MG63 (cell line): Measurements from ENCODE around the gene SEPHS2. TPM values are rescaled to one million over a fixed set of nuclear protein-coding genes. Genes with fewer than 3 reads are reported as not detected.

Experiments
- DNase-seq: peaks from one replicate; pipeline ENCODE4 v3.0.0-alpha.2; 2020
- H3K27me3 ChIP-seq: fragments of 250-450 bp; sonication (Bioruptor Pico); 2 replicates; pipeline ENCODE4 v1.5.1; 2020; ENCODE audit warnings: mild to moderate bottlenecking, moderate library complexity
- H3K36me3 ChIP-seq: fragments of 250-450 bp; sonication (Bioruptor Pico); 2 replicates; pipeline ENCODE4 v1.5.1; 2020; ENCODE audit warnings: mild to moderate bottlenecking, moderate library complexity
- H3K4me3 ChIP-seq: fragments of 250-450 bp; sonication (Bioruptor Pico); 2 replicates; pipeline ENCODE4 v1.5.1; 2020; ENCODE audit warnings: mild to moderate bottlenecking, moderate library complexity
- H3K9me3 ChIP-seq: fragments of 250-450 bp; sonication (Bioruptor Pico); 2 replicates; pipeline ENCODE4 v1.5.1; 2020; ENCODE audit warnings: mild to moderate bottlenecking, moderate library complexity
- total RNA-seq: library from RNA; depleted of rRNA; stranded (reverse); fragments of >200 nt; shearing (Covaris generic); gene quantifications from 2 replicates; pipeline ENCODE4 v1.2.3, GENCODE V29; 2014; ENCODE audit warnings: low replicate concordance

Gene SEPHS2
- total RNA-seq, 1 experiment from 2014 or later = 75.8 TPM

GRCh38 chr16:30446203-30446595 lies 525 bp upstream of the SEPHS2 start:
- peaks cover 22% of the 10 kb centered on the region for H3K36me3 ChIP-seq
- no peaks in the 10 kb centered on the region for H3K27me3 ChIP-seq
- DNase-seq = no peak
- peak overlapping the region; percentile 95 for H3K4me3 ChIP-seq
- no peaks in the 10 kb centered on the region; the same call in 1 of the 2 replicates for H3K9me3 ChIP-seq

- peak overlapping the region; percentile 95 for H3K4me3 ChIP-seq
- H3K27me3 ChIP-seq = no peaks in the 10 kb centered on the region
- H3K36me3 ChIP-seq = peaks cover 22% of the 10 kb centered on the region
- no peak for DNase-seq
- no peaks in the 10 kb centered on the region; the same call in 1 of the 2 replicates for H3K9me3 ChIP-seq
Observed at GRCh38 chr16:30445149-30445407, 596 bp downstream of the SEPHS2 start.

- peak overlapping the region; percentile 95 for H3K4me3 ChIP-seq
- peaks cover 22% of the 10 kb centered on the region for H3K36me3 ChIP-seq
- DNase-seq = no peak
- H3K9me3 ChIP-seq = no peaks in the 10 kb centered on the region; the same call in 1 of the 2 replicates
- H3K27me3 ChIP-seq = no peaks in the 10 kb centered on the region
Observed at GRCh38 chr16:30444231-30445148, 1.2 kb downstream of the SEPHS2 start.

GRCh38 chr16:30443631-30444030 lies 2.0 kb downstream of the SEPHS2 start:
- H3K27me3 ChIP-seq = no peaks in the 10 kb centered on the region
- H3K4me3 ChIP-seq = no peak overlapping the region
- DNase-seq = no peak
- peaks cover 22% of the 10 kb centered on the region for H3K36me3 ChIP-seq
- H3K9me3 ChIP-seq = no peaks in the 10 kb centered on the region; the same call in 1 of the 2 replicates

- Histone ChIP-seq H3K27me3 (no peaks in the 10 kb centered on the region), H3K4me3 (no peak overlapping the region), H3K9me3 (no peaks in the 10 kb centered on the region; the same call in 1 of the 2 replicates), H3K36me3 (peaks cover 20% of the 10 kb centered on the region)
- no peak for DNase-seq
Observed at GRCh38 chr16:30439720-30440348, 5.8 kb downstream of the SEPHS2 start.

GRCh38 chr16:30438835-30439234 lies 6.8 kb downstream of the SEPHS2 start:
- Histone ChIP-seq H3K4me3 (no peak overlapping the region), H3K9me3 (no peaks in the 10 kb centered on the region), H3K36me3 (peaks cover 10% of the 10 kb centered on the region), H3K27me3 (no peaks in the 10 kb centered on the region)
- DNase-seq = no peak

GRCh38 chr16:30437511-30438046 lies 8.1 kb downstream of the SEPHS2 start:
- no peaks in the 10 kb centered on the region for H3K27me3 ChIP-seq
- H3K4me3 ChIP-seq = no peak overlapping the region
- DNase-seq = no peak
- H3K36me3 ChIP-seq = no peaks in the 10 kb centered on the region; the same call in 1 of the 2 replicates
- no peaks in the 10 kb centered on the region for H3K9me3 ChIP-seq

GRCh38 chr16:30434852-30435251 lies 10.8 kb downstream of the SEPHS2 start:
- no peaks in the 10 kb centered on the region for H3K9me3 ChIP-seq
- H3K27me3 ChIP-seq = no peaks in the 10 kb centered on the region
- no peak overlapping the region for H3K4me3 ChIP-seq
- no peak for DNase-seq
- no peaks in the 10 kb centered on the region for H3K36me3 ChIP-seq

GRCh38 chr16:30430428-30430970 lies 15.2 kb downstream of the SEPHS2 start:
- Histone ChIP-seq H3K27me3 (no peaks in the 10 kb centered on the region), H3K4me3 (peak overlapping the region; percentile 87), H3K9me3 (no peaks in the 10 kb centered on the region), H3K36me3 (peaks cover 32% of the 10 kb centered on the region)
- DNase-seq = peak; percentile 34

GRCh38 chr16:30429678-30430427 lies 15.8 kb downstream of the SEPHS2 start, which contains the start of gene DCTPP1:
TSS of gene DCTPP1 (minus strand) at chr16:30430030. CDS start at chr16:30429980, 50 bp downstream.
- no peaks in the 10 kb centered on the region for H3K27me3 ChIP-seq
- peaks cover 39% of the 10 kb centered on the region for H3K36me3 ChIP-seq
- H3K4me3 ChIP-seq = peak within 1 kb of the TSS; percentile 87
- DNase-seq = peak; percentile 99
- H3K9me3 ChIP-seq = no peaks in the 10 kb centered on the region

- H3K27me3 ChIP-seq = no peaks in the 10 kb centered on the region
- H3K36me3 ChIP-seq = peaks cover 44% of the 10 kb centered on the region
- H3K9me3 ChIP-seq = no peaks in the 10 kb centered on the region
- no peak for DNase-seq
- peak overlapping the region; percentile 87 for H3K4me3 ChIP-seq
Observed at GRCh38 chr16:30429418-30429677, 16.3 kb downstream of the SEPHS2 start.

GRCh38 chr16:30428055-30428454 lies 17.6 kb downstream of the SEPHS2 start:
- Histone ChIP-seq H3K36me3 (peaks cover 56% of the 10 kb centered on the region), H3K27me3 (no peaks in the 10 kb centered on the region), H3K9me3 (no peaks in the 10 kb centered on the region), H3K4me3 (no peak overlapping the region)
- no peak for DNase-seq

- no peak for DNase-seq
- H3K27me3 ChIP-seq = no peaks in the 10 kb centered on the region
- no peaks in the 10 kb centered on the region for H3K9me3 ChIP-seq
- no peak overlapping the region for H3K4me3 ChIP-seq
- H3K36me3 ChIP-seq = peaks cover 68% of the 10 kb centered on the region
Observed at GRCh38 chr16:30421010-30421409, 24.7 kb downstream of the SEPHS2 start.

- Histone ChIP-seq H3K9me3 (no peaks in the 10 kb centered on the region), H3K4me3 (no peak overlapping the region)
Observed at GRCh38 chr16:30418350-30419181, 27.1 kb downstream of the SEPHS2 start.

GRCh38 chr16:30417529-30418349 lies 27.9 kb downstream of the SEPHS2 start:
- peaks cover 57% of the 10 kb centered on the region for H3K36me3 ChIP-seq
- no peaks in the 10 kb centered on the region for H3K27me3 ChIP-seq
- H3K9me3 ChIP-seq = no peaks in the 10 kb centered on the region
- no peak overlapping the region for H3K4me3 ChIP-seq
- no peak for DNase-seq

More at GRCh38 chr16:30418350-30419181, 27.1 kb downstream of the SEPHS2 start:
- no peak for DNase-seq
- H3K36me3 ChIP-seq = peaks cover 56% of the 10 kb centered on the region
- no peaks in the 10 kb centered on the region for H3K27me3 ChIP-seq
